Fibroblast of mammary gland (primary cell): ENCODE measurements around the gene WNT6.

Experiments used
- DNase-seq: peaks from one replicate; pipeline ENCODE4 v3.0.0-alpha.2; 2010; ENCODE audit warnings: low read depth
- H3K4me3 ChIP-seq: 2 replicates; pipeline ENCODE4 v1.5.1; 2011; ENCODE audit warnings: low read depth, mild to moderate bottlenecking, low read length, moderate library complexity; ENCODE audit not compliant: control insufficient read depth
- CTCF ChIP-seq: conservative IDR thresholded peaks from 2 replicates; pipeline ENCODE4 v1.5.1; 2011; ENCODE audit warnings: low read depth, low read length, inconsistent platforms; ENCODE audit not compliant: control insufficient read depth, insufficient read depth

The WNT6 gene

GRCh38 chr2:218883491-218884490 is 24.2 kb downstream of the WNT6 start:
- TF ChIP-seq CTCF: no peak
- no peak for DNase-seq
- no peak overlapping the region for H3K4me3 ChIP-seq

GRCh38 chr2:218884519-218884918 is 24.9 kb downstream of the WNT6 start:
- TF ChIP-seq CTCF: no peak
- no peak for DNase-seq
- no peak overlapping the region for H3K4me3 ChIP-seq

GRCh38 chr2:218885981-218886947 is 26.7 kb downstream of the WNT6 start:
- DNase-seq: no peak
- no peak for TF ChIP-seq CTCF
- no peak overlapping the region for H3K4me3 ChIP-seq

- H3K4me3 ChIP-seq: no peak overlapping the region
- no peak for DNase-seq
- TF ChIP-seq CTCF: no peak
Observed at GRCh38 chr2:218887079-218887478, 27.5 kb downstream of the WNT6 start.

GRCh38 chr2:218888341-218888740 is 28.7 kb downstream of the WNT6 start:
- TF ChIP-seq CTCF: no peak
- DNase-seq: no peak
- H3K4me3 ChIP-seq: no peak overlapping the region

- TF ChIP-seq CTCF: no peak
- no peak for DNase-seq
- H3K4me3 ChIP-seq: no peak overlapping the region
Observed at GRCh38 chr2:218889937-218890336, 30.3 kb downstream of the WNT6 start.
